Mucosa of rectum (tissue), 2 donors: ENCODE measurements around the gene TXNDC5.
A peak's percentile ranks its signal among the peaks of the same experiment; 100 is the strongest.

Source experiments
- H3K27ac ChIP-seq, 2 donors: one replicate each; pipeline ENCODE4 v1.7.0; 2013; ENCODE audit warnings: inconsistent platforms in 2 of 2, low read depth in 2 of 2, low read length in 2 of 2
- H3K27me3 ChIP-seq, 2 donors: one replicate each; pipeline ENCODE4 v1.7.0; 2013; ENCODE audit warnings: low read length in 2 of 2; ENCODE audit not compliant: control insufficient read depth in 2 of 2, insufficient read depth in 2 of 2
- H3K36me3 ChIP-seq, 2 donors: one replicate each; pipeline ENCODE4 v1.7.0; 2013; ENCODE audit warnings: low read length in 2 of 2; ENCODE audit not compliant: control insufficient read depth in 2 of 2, insufficient read depth in 2 of 2
- H3K4me1 ChIP-seq, 2 donors: one replicate each; pipeline ENCODE4 v1.7.0; 2013; ENCODE audit warnings: low read length in 2 of 2, mild to moderate bottlenecking in 1 of 2; ENCODE audit not compliant: control insufficient read depth in 2 of 2, insufficient read depth in 2 of 2
- H3K4me3 ChIP-seq, 2 donors: one replicate each; pipeline ENCODE4 v1.7.0; 2013; ENCODE audit warnings: low read length in 2 of 2
- H3K9ac ChIP-seq, 2 donors: one replicate each; pipeline ENCODE4 v1.7.0; 2013; ENCODE audit warnings: low read length in 2 of 2, low read depth in 1 of 2, mild to moderate bottlenecking in 1 of 2
- H3K9me3 ChIP-seq, 2 donors: one replicate each; pipeline ENCODE4 v1.7.0; 2013; ENCODE audit warnings: low read length in 2 of 2; ENCODE audit not compliant: control insufficient read depth in 2 of 2
- donor health status: healthy.
- donor health status: Normal muscosa, but diverticular disease.

TXNDC5 gene

GRCh38 chr6:7905416-7905815 is 5.2 kb downstream of the TXNDC5 start:
- H3K9me3 ChIP-seq, result no peaks in the 10 kb centered on the region
- no peak overlapping the region for H3K9ac ChIP-seq
- H3K36me3 ChIP-seq, result peaks cover 29 to 47% of the 10 kb centered on the region in 2 donors
- peak overlapping the region in 1 of 2 donors; percentile 33 for H3K4me3 ChIP-seq
- peaks cover 15% of the 10 kb centered on the region in 2 donors for H3K4me1 ChIP-seq
- peak overlapping the region in 1 of 2 donors; percentile 52 for H3K27ac ChIP-seq
- H3K27me3 ChIP-seq, result no peaks in the 10 kb centered on the region

GRCh38 chr6:7904654-7905319 is 5.8 kb downstream of the TXNDC5 start:
- Histone ChIP-seq H3K9ac (no peak overlapping the region), H3K27ac (peak overlapping the region; percentile 9 to 52), H3K9me3 (no peaks in the 10 kb centered on the region), H3K4me3 (peak overlapping the region; percentile 19 to 33), H3K36me3 (peaks cover 36 to 52% of the 10 kb centered on the region in 2 donors), H3K27me3 (no peaks in the 10 kb centered on the region), H3K4me1 (peaks cover 15% of the 10 kb centered on the region in 2 donors)

- Histone ChIP-seq H3K9me3 (no peaks in the 10 kb centered on the region), H3K4me1 (peaks cover 8 to 9% of the 10 kb centered on the region in 2 donors), H3K27ac (no peak overlapping the region), H3K27me3 (no peaks in the 10 kb centered on the region), H3K36me3 (peaks cover 41 to 61% of the 10 kb centered on the region in 2 donors), H3K9ac (no peak overlapping the region), H3K4me3 (no peak overlapping the region)
Observed at GRCh38 chr6:7903673-7904072, 6.9 kb downstream of the TXNDC5 start.

GRCh38 chr6:7902867-7903266 is 7.7 kb downstream of the TXNDC5 start:
- Histone ChIP-seq H3K9ac (no peak overlapping the region), H3K9me3 (no peaks in the 10 kb centered on the region), H3K27ac (peak overlapping the region in 1 of 2 donors; percentile 48), H3K4me1 (peaks cover 8 to 9% of the 10 kb centered on the region in 2 donors), H3K36me3 (peaks cover 42 to 68% of the 10 kb centered on the region in 2 donors), H3K4me3 (no peak overlapping the region), H3K27me3 (no peaks in the 10 kb centered on the region)

- H3K27ac ChIP-seq, result peak overlapping the region; percentile 34 to 48
- H3K27me3 ChIP-seq, result no peaks in the 10 kb centered on the region
Observed at GRCh38 chr6:7902221-7902620, 8.4 kb downstream of the TXNDC5 start.

GRCh38 chr6:7901780-7902179 is 8.8 kb downstream of the TXNDC5 start:
- H3K36me3 ChIP-seq, result peaks cover 46 to 69% of the 10 kb centered on the region in 2 donors
- H3K4me3 ChIP-seq, result peak overlapping the region in 1 of 2 donors; percentile 9
- peak overlapping the region; percentile 34 to 48 for H3K27ac ChIP-seq
- H3K9ac ChIP-seq, result no peak overlapping the region
- no peaks in the 10 kb centered on the region for H3K9me3 ChIP-seq
- H3K27me3 ChIP-seq, result no peaks in the 10 kb centered on the region
- peaks cover 8 to 9% of the 10 kb centered on the region in 2 donors for H3K4me1 ChIP-seq

More at GRCh38 chr6:7902221-7902620, 8.4 kb downstream of the TXNDC5 start:
- peaks cover 46 to 69% of the 10 kb centered on the region in 2 donors for H3K36me3 ChIP-seq
- no peak overlapping the region for H3K9ac ChIP-seq
- no peak overlapping the region for H3K4me3 ChIP-seq
- peaks cover 8 to 9% of the 10 kb centered on the region in 2 donors for H3K4me1 ChIP-seq
- no peaks in the 10 kb centered on the region for H3K9me3 ChIP-seq

- peaks cover 8 to 9% of the 10 kb centered on the region in 2 donors for H3K4me1 ChIP-seq
- H3K9ac ChIP-seq, result no peak overlapping the region
- no peaks in the 10 kb centered on the region for H3K27me3 ChIP-seq
- H3K9me3 ChIP-seq, result no peaks in the 10 kb centered on the region
- H3K4me3 ChIP-seq, result no peak overlapping the region
- H3K27ac ChIP-seq, result peak overlapping the region in 1 of 2 donors; percentile 54
- H3K36me3 ChIP-seq, result peaks cover 52 to 75% of the 10 kb centered on the region in 2 donors
Observed at GRCh38 chr6:7901056-7901455, 9.5 kb downstream of the TXNDC5 start.

- Histone ChIP-seq H3K9ac (no peak overlapping the region), H3K36me3 (peaks cover 55 to 79% of the 10 kb centered on the region in 2 donors), H3K4me3 (no peak overlapping the region), H3K27me3 (no peaks in the 10 kb centered on the region), H3K4me1 (peaks cover 8 to 9% of the 10 kb centered on the region in 2 donors), H3K27ac (peak overlapping the region in 1 of 2 donors; percentile 54), H3K9me3 (no peaks in the 10 kb centered on the region)
Observed at GRCh38 chr6:7900621-7901020, 10.0 kb downstream of the TXNDC5 start.

- Histone ChIP-seq H3K9me3 (no peaks in the 10 kb centered on the region), H3K27ac (no peak overlapping the region), H3K4me1 (peaks cover 12 to 14% of the 10 kb centered on the region in 2 donors), H3K27me3 (no peaks in the 10 kb centered on the region), H3K9ac (no peak overlapping the region), H3K36me3 (peaks cover 55 to 85% of the 10 kb centered on the region in 2 donors), H3K4me3 (no peak overlapping the region)
Observed at GRCh38 chr6:7899889-7900213, 10.7 kb downstream of the TXNDC5 start.

- Histone ChIP-seq H3K27me3 (no peaks in the 10 kb centered on the region), H3K4me3 (no peak overlapping the region), H3K27ac (no peak overlapping the region), H3K9me3 (no peaks in the 10 kb centered on the region), H3K36me3 (peaks cover 51 to 84% of the 10 kb centered on the region in 2 donors), H3K9ac (no peak overlapping the region), H3K4me1 (peaks cover 12 to 17% of the 10 kb centered on the region in 2 donors)
Observed at GRCh38 chr6:7899101-7899888, 11.3 kb downstream of the TXNDC5 start.
